DND-41 (cell line): Measurements from ENCODE around the gene PTPRO.

Source experiments
- ATAC-seq: fragments of 200-7000 bp; cut with Tn5 transposase; 3 replicates; pipeline ENCODE4 v1.9.1; 2021; ENCODE audit warnings: low read depth; ENCODE audit not compliant: insufficient read depth
- DNase-seq: peaks from one replicate; pipeline ENCODE4 v3.0.0-alpha.2; 2020
- H2AFZ ChIP-seq: 2 replicates; pipeline ENCODE4 v1.6.0; 2012; ENCODE audit warnings: low read depth, low read length
- H3K27ac ChIP-seq: 2 replicates; pipeline ENCODE4 v1.5.1; 2012; ENCODE audit warnings: low read length, inconsistent platforms
- H3K27me3 ChIP-seq: fragments of 200-600 bp; sonication (generic); 2 replicates; pipeline ENCODE4 v1.6.0; 2012; ENCODE audit warnings: low read length, mild to moderate bottlenecking, inconsistent platforms; ENCODE audit not compliant: insufficient read depth, poor library complexity
- H3K36me3 ChIP-seq: 2 replicates; pipeline ENCODE4 v1.5.1; 2012; ENCODE audit warnings: low read length, inconsistent platforms; ENCODE audit not compliant: insufficient read depth
- H3K4me1 ChIP-seq: 2 replicates; pipeline ENCODE4 v1.5.1; 2012; ENCODE audit warnings: mild to moderate bottlenecking, low read length; ENCODE audit not compliant: insufficient read depth
- H3K4me2 ChIP-seq: 2 replicates; pipeline ENCODE4 v1.6.0; 2012; ENCODE audit warnings: mild to moderate bottlenecking, moderate library complexity, low read length, inconsistent platforms; ENCODE audit not compliant: insufficient read depth
- H3K4me3 ChIP-seq, 2 experiments: fragments of 200-600 bp in 1 of 2; shearing (Covaris generic) in 1 of 2; 2 replicates each; pipeline ENCODE4 v1.5.1; 2012 to 2016; ENCODE audit warnings: inconsistent platforms in 2 of 2, low read length in 2 of 2, mild to moderate bottlenecking in 2 of 2, low read depth in 1 of 2, moderate library complexity in 1 of 2
- H3K79me2 ChIP-seq: 2 replicates; pipeline ENCODE4 v1.6.0; 2012; ENCODE audit warnings: low read length, inconsistent platforms; ENCODE audit not compliant: insufficient read depth
- H3K9ac ChIP-seq: 2 replicates; pipeline ENCODE4 v1.6.0; 2012; ENCODE audit warnings: low read depth, mild to moderate bottlenecking, inconsistent platforms, low read length, moderate library complexity
- H3K9me3 ChIP-seq: 2 replicates; pipeline ENCODE4 v1.5.1; 2012; ENCODE audit warnings: low read length, moderate library complexity, mild to moderate bottlenecking, inconsistent platforms; ENCODE audit not compliant: insufficient read depth, severe bottlenecking
- H4K20me1 ChIP-seq: 2 replicates; pipeline ENCODE4 v1.6.0; 2012; ENCODE audit warnings: low read length; ENCODE audit not compliant: insufficient read depth
- CTCF ChIP-seq: IDR thresholded peaks from 2 replicates; pipeline ENCODE4 v1.5.1; 2012; ENCODE audit warnings: borderline replicate concordance, low read length, moderate library complexity, mild to moderate bottlenecking; ENCODE audit not compliant: poor library complexity, severe bottlenecking; ENCODE audit errors: extremely low read depth
- EZH2 ChIP-seq: IDR thresholded peaks from 3 replicates; pipeline ENCODE4 v1.6.1; 2012; ENCODE audit warnings: borderline replicate concordance, low read depth, mild to moderate bottlenecking, moderate library complexity, low read length, inconsistent platforms; ENCODE audit not compliant: severe bottlenecking

Gene PTPRO

GRCh38 chr12:15429262-15429661, 107.0 kb downstream of the PTPRO start:
- DNase-seq (no peak), ATAC-seq (no peak)
- no peaks in the 10 kb centered on the region for H3K4me1 ChIP-seq
- no peak overlapping the region for H3K9ac ChIP-seq
- no peak overlapping the region for H3K4me3 ChIP-seq
- no peak overlapping the region for H3K4me2 ChIP-seq
- H4K20me1 ChIP-seq = no peaks in the 10 kb centered on the region
- TF ChIP-seq EZH2 = no peak
- no peak for TF ChIP-seq CTCF
- no peaks in the 10 kb centered on the region for H3K79me2 ChIP-seq
- H3K27ac ChIP-seq = no peak overlapping the region
- no peaks in the 10 kb centered on the region for H3K36me3 ChIP-seq
- no peaks in the 10 kb centered on the region for H3K9me3 ChIP-seq
- H3K27me3 ChIP-seq = no peaks in the 10 kb centered on the region
- H2AFZ ChIP-seq = no peak overlapping the region

GRCh38 chr12:15435597-15435996, 113.3 kb downstream of the PTPRO start:
- no peak overlapping the region for H3K4me2 ChIP-seq
- H3K9me3 ChIP-seq = peaks cover 10% of the 10 kb centered on the region
- no peak for ATAC-seq
- H2AFZ ChIP-seq = no peak overlapping the region
- H3K4me3 ChIP-seq = no peak overlapping the region
- H3K27ac ChIP-seq = no peak overlapping the region
- TF ChIP-seq EZH2 (no peak), CTCF (no peak)
- DNase-seq = no peak
- no peaks in the 10 kb centered on the region for H3K36me3 ChIP-seq
- no peaks in the 10 kb centered on the region for H3K79me2 ChIP-seq
- H4K20me1 ChIP-seq = no peaks in the 10 kb centered on the region
- H3K4me1 ChIP-seq = no peaks in the 10 kb centered on the region
- no peaks in the 10 kb centered on the region for H3K27me3 ChIP-seq
- H3K9ac ChIP-seq = no peak overlapping the region

GRCh38 chr12:15439459-15439858, 117.2 kb downstream of the PTPRO start:
- TF ChIP-seq EZH2 (no peak), CTCF (no peak)
- H3K9ac ChIP-seq = no peak overlapping the region
- no peak overlapping the region for H3K27ac ChIP-seq
- peaks cover 26% of the 10 kb centered on the region for H3K4me1 ChIP-seq
- DNase-seq = no peak
- no peak overlapping the region for H3K4me2 ChIP-seq
- no peak overlapping the region for H3K4me3 ChIP-seq
- H3K27me3 ChIP-seq = no peaks in the 10 kb centered on the region
- H3K36me3 ChIP-seq = no peaks in the 10 kb centered on the region
- no peaks in the 10 kb centered on the region for H4K20me1 ChIP-seq
- ATAC-seq = no peak
- peaks cover 10% of the 10 kb centered on the region for H3K9me3 ChIP-seq
- no peak overlapping the region for H2AFZ ChIP-seq
- no peaks in the 10 kb centered on the region for H3K79me2 ChIP-seq

- Histone ChIP-seq H3K36me3 (no peaks in the 10 kb centered on the region), H3K9ac (no peak overlapping the region), H2AFZ (no peak overlapping the region), H3K4me2 (peak overlapping the region; percentile 27; the same call in 1 of the 2 replicates), H4K20me1 (no peaks in the 10 kb centered on the region), H3K4me1 (peaks cover 42% of the 10 kb centered on the region), H3K27ac (peak overlapping the region; percentile 27; the same call in 1 of the 2 replicates), H3K79me2 (no peaks in the 10 kb centered on the region), H3K4me3 (no peak overlapping the region), H3K9me3 (peaks cover 4% of the 10 kb centered on the region), H3K27me3 (no peaks in the 10 kb centered on the region)
- no peak for TF ChIP-seq CTCF
- TF ChIP-seq EZH2 = no peak
- ATAC-seq (no peak), DNase-seq (no peak)
Observed at GRCh38 chr12:15443050-15443449, 120.7 kb downstream of the PTPRO start.
